ENCODE results near the gene TMEM72.

- TF ChIP-seq CTCF (IDR thresholded peaks at IDR 0.05; ENCODE audit: insufficient read depth, low read length, poor library complexity, severe bottlenecking) (no peak), EZH2phosphoT487 (conservative IDR thresholded peaks at IDR 0.05; ENCODE audit: low read length) (no peak)
Measured at GRCh38 chr10:44949915-44950314, 38.8 kb downstream of the TMEM72 start.

Data from SU-DHL-6 (cell line).